WTC11 (cell line): Measurements from ENCODE around the gene PDYN. TPM values are rescaled to one million over a fixed set of nuclear protein-coding genes. Genes with fewer than 3 reads are reported as not detected.

Experiments
- ATAC-seq: fragments of 200-7000 bp; cut with Tn5 transposase; 2 replicates; pipeline ENCODE4 v1.10.0; 2021; ENCODE audit warnings: mild to moderate bottlenecking, moderate library complexity
- CTCF ChIA-PET: fragments of 300-600 bp; sonication (Branson Sonifier 250); formaldehyde crosslinking; loops from one replicate; lab custom pipeline; 2021; ENCODE audit warnings: antibody characterized with exemption; lab: Charles Lee
- POLR2A ChIA-PET: fragments of 350-600 bp; sonication (Branson Sonifier 250); formaldehyde crosslinking; loops from one replicate; lab custom pipeline; 2021; ENCODE audit warnings: antibody characterized with exemption; lab: Charles Lee
- DNase-seq: peaks from one replicate; pipeline ENCODE4 v3.0.0; 2021; ENCODE audit warnings: low spot score
- H3K27ac Mint-ChIP-seq: 2 replicates; pipeline ENCODE4 v1.8.0; 2021; ENCODE audit warnings: mixed read lengths
- H3K27me3 Mint-ChIP-seq: 2 replicates; pipeline ENCODE4 v1.8.0; 2021; ENCODE audit warnings: low read depth, mild to moderate bottlenecking, moderate library complexity, mixed read lengths
- H3K36me3 Mint-ChIP-seq: 2 replicates; pipeline ENCODE4 v1.8.0; 2021; ENCODE audit warnings: mixed read lengths
- H3K4me1 Mint-ChIP-seq: 2 replicates; pipeline ENCODE4 v1.8.0; 2022; ENCODE audit warnings: mixed read lengths
- H3K4me3 Mint-ChIP-seq: 2 replicates; pipeline ENCODE4 v1.8.0; 2021; ENCODE audit warnings: mild to moderate bottlenecking, moderate library complexity, mixed read lengths
- H3K9me3 Mint-ChIP-seq: 2 replicates; pipeline ENCODE4 v1.8.0; 2021; ENCODE audit warnings: mixed read lengths
- CDX4 ChIP-seq: fragments of 250-450 bp; sonication (Bioruptor Pico); IDR thresholded peaks from 2 replicates; pipeline ENCODE4 v1.9.0; 2021; ENCODE audit warnings: moderate library complexity, mild to moderate bottlenecking, inconsistent platforms, borderline replicate concordance
- ELF4 ChIP-seq: sonication (generic); formaldehyde crosslinking; IDR thresholded peaks from 2 replicates; pipeline ENCODE4 v1.8.1; 2022; ENCODE audit warnings: low read depth, mild to moderate bottlenecking, moderate library complexity, missing genetic modification reagents
- EMX1 ChIP-seq: fragments of 250-450 bp; sonication (Bioruptor Pico); IDR thresholded peaks from 2 replicates; pipeline ENCODE4 v1.8.0; 2021; ENCODE audit warnings: mild to moderate bottlenecking
- FOXJ3 ChIP-seq: sonication (generic); formaldehyde crosslinking; IDR thresholded peaks from 2 replicates; pipeline ENCODE4 v1.9.0; 2021; ENCODE audit warnings: missing genetic modification reagents, mild to moderate bottlenecking, borderline replicate concordance
- GABPB1 ChIP-seq: sonication (generic); formaldehyde crosslinking; IDR thresholded peaks from 2 replicates; pipeline ENCODE4 v1.8.1; 2023; ENCODE audit warnings: mild to moderate bottlenecking, missing genetic modification reagents
- GTF2I ChIP-seq: fragments of 250-450 bp; sonication (Bioruptor Pico); conservative IDR thresholded peaks from 2 replicates; pipeline ENCODE4 v1.4.0; 2021; ENCODE audit warnings: mild to moderate bottlenecking
- KAT7 ChIP-seq: sonication (generic); formaldehyde crosslinking; IDR thresholded peaks from 2 replicates; pipeline ENCODE4 v1.8.1; 2023; ENCODE audit warnings: missing genetic modification reagents, mild to moderate bottlenecking, borderline replicate concordance
- NR1H2 ChIP-seq: sonication (generic); formaldehyde crosslinking; IDR thresholded peaks from 2 replicates; pipeline ENCODE4 v1.9.0; 2021; ENCODE audit warnings: mild to moderate bottlenecking, moderate library complexity, missing genetic modification reagents
- OVOL2 ChIP-seq: fragments of 250-450 bp; sonication (Bioruptor Pico); IDR thresholded peaks from 2 replicates; pipeline ENCODE4 v1.9.0; 2021; ENCODE audit warnings: mild to moderate bottlenecking, borderline replicate concordance
- PRRX2 ChIP-seq: fragments of 250-450 bp; sonication (Bioruptor Pico); IDR thresholded peaks from 2 replicates; pipeline ENCODE4 v1.8.0; 2021; ENCODE audit warnings: mild to moderate bottlenecking
- RELA ChIP-seq: sonication (generic); formaldehyde crosslinking; IDR thresholded peaks from 2 replicates; pipeline ENCODE4 v1.8.1; 2022; ENCODE audit warnings: missing genetic modification reagents, mild to moderate bottlenecking, borderline replicate concordance
- RORB ChIP-seq: fragments of 250-450 bp; sonication (Bioruptor Pico); IDR thresholded peaks from 2 replicates; pipeline ENCODE4 v1.9.0; 2021; ENCODE audit warnings: mild to moderate bottlenecking
- SMAD3 ChIP-seq: sonication (generic); formaldehyde crosslinking; IDR thresholded peaks from 2 replicates; pipeline ENCODE4 v1.8.0; 2022; ENCODE audit warnings: missing genetic modification reagents, mild to moderate bottlenecking, borderline replicate concordance
- TEAD4 ChIP-seq: sonication (generic); formaldehyde crosslinking; IDR thresholded peaks from 2 replicates; pipeline ENCODE4 v1.8.0; 2022; ENCODE audit warnings: mild to moderate bottlenecking, missing genetic modification reagents
- ZMAT4 ChIP-seq: fragments of 250-450 bp; sonication (Bioruptor Pico); IDR thresholded peaks from 2 replicates; pipeline ENCODE4 v1.9.0; 2021; ENCODE audit warnings: mild to moderate bottlenecking
- ZNF263 ChIP-seq: sonication (generic); formaldehyde crosslinking; IDR thresholded peaks from 2 replicates; pipeline ENCODE4 v1.8.1; 2022; ENCODE audit warnings: low read depth, mild to moderate bottlenecking, moderate library complexity, missing genetic modification reagents
- ZNF396 ChIP-seq: fragments of 250-450 bp; sonication (Bioruptor Pico); IDR thresholded peaks from 2 replicates; pipeline ENCODE4 v1.8.0; 2021; ENCODE audit warnings: mild to moderate bottlenecking, moderate library complexity, borderline replicate concordance
- ZNF423 ChIP-seq: fragments of 250-450 bp; sonication (Bioruptor Pico); IDR thresholded peaks from 2 replicates; pipeline ENCODE4 v2.1.2; 2022; ENCODE audit warnings: mild to moderate bottlenecking, moderate library complexity
- ZNF512 ChIP-seq: sonication (generic); formaldehyde crosslinking; IDR thresholded peaks from 2 replicates; pipeline ENCODE4 v1.8.1; 2022; ENCODE audit warnings: missing genetic modification reagents, borderline replicate concordance
- total RNA-seq: library from RNA; stranded (reverse); gene quantifications from 3 replicates; pipeline ENCODE4 v1.2.3, GENCODE V29; 2021
- TF ChIP-seq, protein P1 (sequence below): fragments of 200-600 bp; IDR thresholded peaks from 2 replicates; pipeline ENCODE4 v1.8.0; 2022; ENCODE audit warnings: antibody characterized with exemption
- TF ChIP-seq, protein P2 (sequence below): sonication (generic); formaldehyde crosslinking; IDR thresholded peaks from 2 replicates; pipeline ENCODE4 v1.8.0; 2022; ENCODE audit warnings: mild to moderate bottlenecking, missing genetic modification reagents
- TF ChIP-seq, protein P3 (sequence below): sonication (generic); formaldehyde crosslinking; IDR thresholded peaks from 2 replicates; pipeline ENCODE4 v1.8.1; 2022; ENCODE audit warnings: mild to moderate bottlenecking, moderate library complexity, missing genetic modification reagents
- TF ChIP-seq, protein P4 (sequence below): sonication (generic); formaldehyde crosslinking; conservative IDR thresholded peaks from 2 replicates; pipeline ENCODE4 v1.8.1; 2023; ENCODE audit warnings: mild to moderate bottlenecking, low read depth, missing genetic modification reagents, moderate library complexity

Gene PDYN
- total RNA-seq, 1 experiment from 2014 or later, result 0.28 TPM

DNA sequence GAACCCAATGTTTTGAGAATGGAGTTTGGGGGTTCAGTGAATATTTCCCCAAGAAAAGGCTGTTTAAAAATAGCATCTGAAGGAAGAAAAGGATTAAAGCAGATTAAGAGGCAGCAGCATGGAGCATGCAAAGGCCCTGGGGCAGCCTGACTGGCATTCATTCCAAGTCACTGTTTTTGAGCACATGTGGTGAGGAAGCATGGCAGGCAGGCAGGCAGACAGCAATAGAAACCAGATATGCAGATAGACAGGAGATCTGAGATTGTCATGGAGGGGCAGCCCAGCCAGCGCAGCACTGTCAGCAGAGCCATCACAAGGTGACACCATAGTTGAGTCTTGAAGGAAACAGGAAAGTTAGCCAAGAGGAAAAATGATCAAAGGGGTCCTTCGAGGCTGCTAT is 60.9 kb downstream of the PDYN start:
- DNase-seq (no peak), ATAC-seq (no peak)
- Mint-ChIP-seq H3K4me1 (peaks cover 14% of the 10 kb centered on the region), H3K36me3 (0 out of 2 replicates have a peak, but pooled peaks cover under 1% of the 10 kb centered on the region), H3K4me3 (no peak overlapping the region), H3K27me3 (no peaks in the 10 kb centered on the region), H3K27ac (no peak overlapping the region), H3K9me3 (no peaks in the 10 kb centered on the region)
- CTCF ChIA-PET, result no interaction called here
- TF ChIP-seq GTF2I (CRISPR knock-in tag) (0 out of 2 replicates have a peak, but pooled peaks have one; percentile 28), ZMAT4 (CRISPR knock-in tag) (no peak)
- POLR2A ChIA-PET, result no interaction called here

- POLR2A ChIA-PET, result no interaction called here
- no peaks in the 10 kb centered on the region for H3K27me3 Mint-ChIP-seq
- H3K27ac Mint-ChIP-seq, result no peak overlapping the region
- no peaks in the 10 kb centered on the region for H3K36me3 Mint-ChIP-seq
- DNase-seq (no peak), ATAC-seq (no peak)
- TF ChIP-seq, protein P1, sequence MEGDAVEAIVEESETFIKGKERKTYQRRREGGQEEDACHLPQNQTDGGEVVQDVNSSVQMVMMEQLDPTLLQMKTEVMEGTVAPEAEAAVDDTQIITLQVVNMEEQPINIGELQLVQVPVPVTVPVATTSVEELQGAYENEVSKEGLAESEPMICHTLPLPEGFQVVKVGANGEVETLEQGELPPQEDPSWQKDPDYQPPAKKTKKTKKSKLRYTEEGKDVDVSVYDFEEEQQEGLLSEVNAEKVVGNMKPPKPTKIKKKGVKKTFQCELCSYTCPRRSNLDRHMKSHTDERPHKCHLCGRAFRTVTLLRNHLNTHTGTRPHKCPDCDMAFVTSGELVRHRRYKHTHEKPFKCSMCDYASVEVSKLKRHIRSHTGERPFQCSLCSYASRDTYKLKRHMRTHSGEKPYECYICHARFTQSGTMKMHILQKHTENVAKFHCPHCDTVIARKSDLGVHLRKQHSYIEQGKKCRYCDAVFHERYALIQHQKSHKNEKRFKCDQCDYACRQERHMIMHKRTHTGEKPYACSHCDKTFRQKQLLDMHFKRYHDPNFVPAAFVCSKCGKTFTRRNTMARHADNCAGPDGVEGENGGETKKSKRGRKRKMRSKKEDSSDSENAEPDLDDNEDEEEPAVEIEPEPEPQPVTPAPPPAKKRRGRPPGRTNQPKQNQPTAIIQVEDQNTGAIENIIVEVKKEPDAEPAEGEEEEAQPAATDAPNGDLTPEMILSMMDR, result no peak
- TF ChIP-seq, protein P2, sequence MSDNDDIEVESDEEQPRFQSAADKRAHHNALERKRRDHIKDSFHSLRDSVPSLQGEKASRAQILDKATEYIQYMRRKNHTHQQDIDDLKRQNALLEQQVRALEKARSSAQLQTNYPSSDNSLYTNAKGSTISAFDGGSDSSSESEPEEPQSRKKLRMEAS (CRISPR knock-in tag), result no peak
- peaks cover 25% of the 10 kb centered on the region for H3K4me1 Mint-ChIP-seq
- H3K4me3 Mint-ChIP-seq, result no peak overlapping the region
- no peaks in the 10 kb centered on the region for H3K9me3 Mint-ChIP-seq
- CTCF ChIA-PET, result interaction anchor here (0.9 to 1.0 kb wide), 2 partner anchors 11 to 15 kb away, joined by 3 to 4 read pairs; no protein-coding TSS in a partner anchor
Measured at GRCh38 chr20:1931830-1932229, 62.0 kb downstream of the PDYN start.

GRCh38 chr20:1930165-1930564 is 63.7 kb downstream of the PDYN start:
- H3K27ac Mint-ChIP-seq, result no peak overlapping the region
- ATAC-seq, result no peak
- H3K27me3 Mint-ChIP-seq, result no peaks in the 10 kb centered on the region
- TF ChIP-seq ZNF263 (no peak), PRRX2 (CRISPR knock-in tag) (no peak), EMX1 (CRISPR knock-in tag) (no peak), GABPB1 (CRISPR knock-in tag) (no peak), TEAD4 (CRISPR knock-in tag) (no peak), RORB (CRISPR knock-in tag) (no peak), KAT7 (no peak)
- TF ChIP-seq, protein P3, sequence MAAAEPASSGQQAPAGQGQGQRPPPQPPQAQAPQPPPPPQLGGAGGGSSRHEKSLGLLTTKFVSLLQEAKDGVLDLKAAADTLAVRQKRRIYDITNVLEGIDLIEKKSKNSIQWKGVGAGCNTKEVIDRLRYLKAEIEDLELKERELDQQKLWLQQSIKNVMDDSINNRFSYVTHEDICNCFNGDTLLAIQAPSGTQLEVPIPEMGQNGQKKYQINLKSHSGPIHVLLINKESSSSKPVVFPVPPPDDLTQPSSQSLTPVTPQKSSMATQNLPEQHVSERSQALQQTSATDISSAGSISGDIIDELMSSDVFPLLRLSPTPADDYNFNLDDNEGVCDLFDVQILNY, result no peak
- no peak for DNase-seq
- H3K9me3 Mint-ChIP-seq, result no peaks in the 10 kb centered on the region
- H3K4me3 Mint-ChIP-seq, result no peak overlapping the region
- H3K36me3 Mint-ChIP-seq, result no peaks in the 10 kb centered on the region
- ChIA-PET CTCF (no interaction called here), POLR2A (no interaction called here)
- H3K4me1 Mint-ChIP-seq, result peaks cover 25% of the 10 kb centered on the region

DNA sequence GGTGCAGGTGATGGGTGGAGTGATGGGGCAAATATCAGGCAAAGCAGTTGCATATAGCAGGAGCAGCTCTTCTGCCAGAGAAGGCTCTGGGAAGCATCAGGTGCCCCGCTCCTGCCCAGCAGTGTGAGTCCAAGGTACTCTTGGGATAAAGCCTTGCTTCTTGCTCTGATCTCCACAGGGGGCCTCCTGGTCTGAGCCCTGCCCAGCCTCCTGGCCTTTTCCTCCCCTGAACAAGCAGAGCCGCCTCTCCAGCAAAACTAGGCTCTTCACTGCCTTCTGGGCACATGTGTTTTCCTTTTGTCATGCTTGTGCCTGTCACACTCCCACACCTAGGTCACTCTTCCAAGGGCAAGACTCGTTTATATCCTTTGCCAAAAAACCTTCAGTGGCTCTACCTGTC is 64.4 kb downstream of the PDYN start:
- H3K36me3 Mint-ChIP-seq, result no peaks in the 10 kb centered on the region
- H3K27ac Mint-ChIP-seq, result no peak overlapping the region
- CTCF ChIA-PET, result no interaction called here
- no peaks in the 10 kb centered on the region for H3K9me3 Mint-ChIP-seq
- ATAC-seq, result no peak
- H3K4me3 Mint-ChIP-seq, result no peak overlapping the region
- POLR2A ChIA-PET, result no interaction called here
- H3K27me3 Mint-ChIP-seq, result no peaks in the 10 kb centered on the region
- no peak for DNase-seq
- H3K4me1 Mint-ChIP-seq, result peaks cover 25% of the 10 kb centered on the region
- TF ChIP-seq CDX4 (CRISPR knock-in tag) (no peak), ZNF512 (CRISPR knock-in tag) (no peak), ELF4 (CRISPR knock-in tag) (no peak), ZNF396 (CRISPR knock-in tag) (no peak), NR1H2 (no peak), SMAD3 (CRISPR knock-in tag) (no peak), OVOL2 (CRISPR knock-in tag) (no peak), ZNF263 (no peak), FOXJ3 (no peak), ZNF423 (CRISPR knock-in tag) (no peak), GTF2I (CRISPR knock-in tag) (no peak), RELA (CRISPR knock-in tag) (no peak)
- TF ChIP-seq, protein P4, sequence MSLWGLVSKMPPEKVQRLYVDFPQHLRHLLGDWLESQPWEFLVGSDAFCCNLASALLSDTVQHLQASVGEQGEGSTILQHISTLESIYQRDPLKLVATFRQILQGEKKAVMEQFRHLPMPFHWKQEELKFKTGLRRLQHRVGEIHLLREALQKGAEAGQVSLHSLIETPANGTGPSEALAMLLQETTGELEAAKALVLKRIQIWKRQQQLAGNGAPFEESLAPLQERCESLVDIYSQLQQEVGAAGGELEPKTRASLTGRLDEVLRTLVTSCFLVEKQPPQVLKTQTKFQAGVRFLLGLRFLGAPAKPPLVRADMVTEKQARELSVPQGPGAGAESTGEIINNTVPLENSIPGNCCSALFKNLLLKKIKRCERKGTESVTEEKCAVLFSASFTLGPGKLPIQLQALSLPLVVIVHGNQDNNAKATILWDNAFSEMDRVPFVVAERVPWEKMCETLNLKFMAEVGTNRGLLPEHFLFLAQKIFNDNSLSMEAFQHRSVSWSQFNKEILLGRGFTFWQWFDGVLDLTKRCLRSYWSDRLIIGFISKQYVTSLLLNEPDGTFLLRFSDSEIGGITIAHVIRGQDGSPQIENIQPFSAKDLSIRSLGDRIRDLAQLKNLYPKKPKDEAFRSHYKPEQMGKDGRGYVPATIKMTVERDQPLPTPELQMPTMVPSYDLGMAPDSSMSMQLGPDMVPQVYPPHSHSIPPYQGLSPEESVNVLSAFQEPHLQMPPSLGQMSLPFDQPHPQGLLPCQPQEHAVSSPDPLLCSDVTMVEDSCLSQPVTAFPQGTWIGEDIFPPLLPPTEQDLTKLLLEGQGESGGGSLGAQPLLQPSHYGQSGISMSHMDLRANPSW (CRISPR knock-in tag), result no peak
